ENCODE results near the gene EZH1. TPM values are rescaled to one million over a fixed set of nuclear protein-coding genes. Genes with fewer than 3 reads are reported as not detected.

Gene EZH1
- total and polyA plus RNA-seq, 10 of the 15 experiments (the other 5 are each of a cell fraction or from before 2014, with no cell fraction given), result 6.1 to 43.3 (median 16.8) TPM

DNA sequence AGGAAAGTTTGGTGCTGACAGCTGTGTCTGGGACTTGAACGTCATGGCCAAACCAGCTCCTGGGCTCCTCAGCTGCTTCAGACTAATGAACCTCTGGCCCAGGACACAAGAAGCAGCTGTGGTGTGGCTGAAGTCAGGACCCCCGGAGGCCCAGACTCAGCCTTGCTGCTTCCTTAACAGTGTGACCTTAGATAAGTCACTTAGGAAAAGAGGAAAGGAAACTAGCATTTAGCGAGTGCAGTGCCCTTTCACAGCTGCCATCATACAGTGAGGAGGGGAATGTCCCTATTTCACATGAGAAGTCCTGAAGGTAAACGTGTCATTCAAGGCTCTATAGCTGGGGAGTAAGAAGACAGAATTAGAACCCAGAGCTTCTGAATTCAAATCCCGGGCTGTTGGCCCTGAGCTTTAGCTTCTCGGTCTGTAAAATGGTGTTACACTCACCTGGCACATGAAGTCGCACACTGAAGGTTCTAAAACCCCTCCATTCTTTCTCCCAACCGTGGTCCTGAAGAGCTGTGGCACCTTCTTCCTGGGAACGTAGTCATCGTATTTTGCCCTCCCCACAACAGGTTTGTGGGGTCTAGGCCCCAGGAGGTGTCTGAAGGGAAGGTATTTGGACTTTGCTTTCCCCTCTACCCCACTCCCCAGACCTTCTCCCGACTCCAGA lies 15.3 kb upstream of the EZH1 start (continued):
- TF ChIP-seq, protein P1, sequence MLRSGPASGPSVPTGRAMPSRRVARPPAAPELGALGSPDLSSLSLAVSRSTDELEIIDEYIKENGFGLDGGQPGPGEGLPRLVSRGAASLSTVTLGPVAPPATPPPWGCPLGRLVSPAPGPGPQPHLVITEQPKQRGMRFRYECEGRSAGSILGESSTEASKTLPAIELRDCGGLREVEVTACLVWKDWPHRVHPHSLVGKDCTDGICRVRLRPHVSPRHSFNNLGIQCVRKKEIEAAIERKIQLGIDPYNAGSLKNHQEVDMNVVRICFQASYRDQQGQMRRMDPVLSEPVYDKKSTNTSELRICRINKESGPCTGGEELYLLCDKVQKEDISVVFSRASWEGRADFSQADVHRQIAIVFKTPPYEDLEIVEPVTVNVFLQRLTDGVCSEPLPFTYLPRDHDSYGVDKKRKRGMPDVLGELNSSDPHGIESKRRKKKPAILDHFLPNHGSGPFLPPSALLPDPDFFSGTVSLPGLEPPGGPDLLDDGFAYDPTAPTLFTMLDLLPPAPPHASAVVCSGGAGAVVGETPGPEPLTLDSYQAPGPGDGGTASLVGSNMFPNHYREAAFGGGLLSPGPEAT (IDR thresholded peaks at IDR 0.05; ENCODE audit: low read depth), result peak; percentile 44; the same call in 1 of the 2 replicates
- TF ChIP-seq, protein P2, sequence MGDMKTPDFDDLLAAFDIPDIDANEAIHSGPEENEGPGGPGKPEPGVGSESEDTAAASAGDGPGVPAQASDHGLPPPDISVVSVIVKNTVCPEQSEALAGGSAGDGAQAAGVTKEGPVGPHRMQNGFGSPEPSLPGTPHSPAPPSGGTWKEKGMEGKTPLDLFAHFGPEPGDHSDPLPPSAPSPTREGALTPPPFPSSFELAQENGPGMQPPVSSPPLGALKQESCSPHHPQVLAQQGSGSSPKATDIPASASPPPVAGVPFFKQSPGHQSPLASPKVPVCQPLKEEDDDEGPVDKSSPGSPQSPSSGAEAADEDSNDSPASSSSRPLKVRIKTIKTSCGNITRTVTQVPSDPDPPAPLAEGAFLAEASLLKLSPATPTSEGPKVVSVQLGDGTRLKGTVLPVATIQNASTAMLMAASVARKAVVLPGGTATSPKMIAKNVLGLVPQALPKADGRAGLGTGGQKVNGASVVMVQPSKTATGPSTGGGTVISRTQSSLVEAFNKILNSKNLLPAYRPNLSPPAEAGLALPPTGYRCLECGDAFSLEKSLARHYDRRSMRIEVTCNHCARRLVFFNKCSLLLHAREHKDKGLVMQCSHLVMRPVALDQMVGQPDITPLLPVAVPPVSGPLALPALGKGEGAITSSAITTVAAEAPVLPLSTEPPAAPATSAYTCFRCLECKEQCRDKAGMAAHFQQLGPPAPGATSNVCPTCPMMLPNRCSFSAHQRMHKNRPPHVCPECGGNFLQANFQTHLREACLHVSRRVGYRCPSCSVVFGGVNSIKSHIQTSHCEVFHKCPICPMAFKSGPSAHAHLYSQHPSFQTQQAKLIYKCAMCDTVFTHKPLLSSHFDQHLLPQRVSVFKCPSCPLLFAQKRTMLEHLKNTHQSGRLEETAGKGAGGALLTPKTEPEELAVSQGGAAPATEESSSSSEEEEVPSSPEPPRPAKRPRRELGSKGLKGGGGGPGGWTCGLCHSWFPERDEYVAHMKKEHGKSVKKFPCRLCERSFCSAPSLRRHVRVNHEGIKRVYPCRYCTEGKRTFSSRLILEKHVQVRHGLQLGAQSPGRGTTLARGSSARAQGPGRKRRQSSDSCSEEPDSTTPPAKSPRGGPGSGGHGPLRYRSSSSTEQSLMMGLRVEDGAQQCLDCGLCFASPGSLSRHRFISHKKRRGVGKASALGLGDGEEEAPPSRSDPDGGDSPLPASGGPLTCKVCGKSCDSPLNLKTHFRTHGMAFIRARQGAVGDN (IDR thresholded peaks at IDR 0.05), result no peak
- no peak for TF ChIP-seq FOXK2 (IDR thresholded peaks at IDR 0.05)
- TF ChIP-seq SIX5 (IDR thresholded peaks at IDR 0.05; ENCODE audit: low read depth, low read length, severe bottlenecking), result no peak
- TF ChIP-seq, protein P3, sequence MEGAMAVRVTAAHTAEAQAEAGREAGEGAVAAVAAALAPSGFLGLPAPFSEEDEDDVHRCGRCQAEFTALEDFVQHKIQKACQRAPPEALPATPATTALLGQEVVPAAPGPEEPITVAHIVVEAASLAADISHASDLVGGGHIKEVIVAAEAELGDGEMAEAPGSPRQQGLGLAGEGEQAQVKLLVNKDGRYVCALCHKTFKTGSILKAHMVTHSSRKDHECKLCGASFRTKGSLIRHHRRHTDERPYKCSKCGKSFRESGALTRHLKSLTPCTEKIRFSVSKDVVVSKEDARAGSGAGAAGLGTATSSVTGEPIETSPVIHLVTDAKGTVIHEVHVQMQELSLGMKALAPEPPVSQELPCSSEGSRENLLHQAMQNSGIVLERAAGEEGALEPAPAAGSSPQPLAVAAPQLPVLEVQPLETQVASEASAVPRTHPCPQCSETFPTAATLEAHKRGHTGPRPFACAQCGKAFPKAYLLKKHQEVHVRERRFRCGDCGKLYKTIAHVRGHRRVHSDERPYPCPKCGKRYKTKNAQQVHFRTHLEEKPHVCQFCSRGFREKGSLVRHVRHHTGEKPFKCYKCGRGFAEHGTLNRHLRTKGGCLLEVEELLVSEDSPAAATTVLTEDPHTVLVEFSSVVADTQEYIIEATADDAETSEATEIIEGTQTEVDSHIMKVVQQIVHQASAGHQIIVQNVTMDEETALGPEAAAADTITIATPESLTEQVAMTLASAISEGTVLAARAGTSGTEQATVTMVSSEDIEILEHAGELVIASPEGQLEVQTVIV (IDR thresholded peaks at IDR 0.05; ENCODE audit: borderline replicate concordance, partially characterized antibody), result no peak
- no peak for TF ChIP-seq RAD21 (IDR thresholded peaks at IDR 0.05; ENCODE audit: insufficient read depth, low read depth, low read length)
- TF ChIP-seq CREB1 (IDR thresholded peaks at IDR 0.05; ENCODE audit: low read depth), result no peak
- no peak for TF ChIP-seq NR2C2 (IDR thresholded peaks at IDR 0.05; ENCODE audit: borderline replicate concordance, control insufficient read depth, insufficient read length, low read depth)
- TF ChIP-seq HCFC1 (IDR thresholded peaks at IDR 0.05; ENCODE audit: low read length), result no peak
- no peak for TF ChIP-seq PAX8 (IDR thresholded peaks at IDR 0.05)
- TF ChIP-seq DPF2 (IDR thresholded peaks at IDR 0.05), result peak; percentile 53; the same call in 1 of the 2 replicates
- TF ChIP-seq LARP7 (IDR thresholded peaks at IDR 0.05), result no peak
- TF ChIP-seq TARDBP (IDR thresholded peaks at IDR 0.05; ENCODE audit: borderline replicate concordance), result no peak
- TF ChIP-seq, protein P4, sequence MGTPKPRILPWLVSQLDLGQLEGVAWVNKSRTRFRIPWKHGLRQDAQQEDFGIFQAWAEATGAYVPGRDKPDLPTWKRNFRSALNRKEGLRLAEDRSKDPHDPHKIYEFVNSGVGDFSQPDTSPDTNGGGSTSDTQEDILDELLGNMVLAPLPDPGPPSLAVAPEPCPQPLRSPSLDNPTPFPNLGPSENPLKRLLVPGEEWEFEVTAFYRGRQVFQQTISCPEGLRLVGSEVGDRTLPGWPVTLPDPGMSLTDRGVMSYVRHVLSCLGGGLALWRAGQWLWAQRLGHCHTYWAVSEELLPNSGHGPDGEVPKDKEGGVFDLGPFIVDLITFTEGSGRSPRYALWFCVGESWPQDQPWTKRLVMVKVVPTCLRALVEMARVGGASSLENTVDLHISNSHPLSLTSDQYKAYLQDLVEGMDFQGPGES (IDR thresholded peaks at IDR 0.05), result no peak
- TF ChIP-seq STAT1 (conservative IDR thresholded peaks at IDR 0.05), result no peak
- no peak for TF ChIP-seq PAX5 (IDR thresholded peaks at IDR 0.05; ENCODE audit: borderline replicate concordance, low read depth, low read length)
- TF ChIP-seq, protein P5, sequence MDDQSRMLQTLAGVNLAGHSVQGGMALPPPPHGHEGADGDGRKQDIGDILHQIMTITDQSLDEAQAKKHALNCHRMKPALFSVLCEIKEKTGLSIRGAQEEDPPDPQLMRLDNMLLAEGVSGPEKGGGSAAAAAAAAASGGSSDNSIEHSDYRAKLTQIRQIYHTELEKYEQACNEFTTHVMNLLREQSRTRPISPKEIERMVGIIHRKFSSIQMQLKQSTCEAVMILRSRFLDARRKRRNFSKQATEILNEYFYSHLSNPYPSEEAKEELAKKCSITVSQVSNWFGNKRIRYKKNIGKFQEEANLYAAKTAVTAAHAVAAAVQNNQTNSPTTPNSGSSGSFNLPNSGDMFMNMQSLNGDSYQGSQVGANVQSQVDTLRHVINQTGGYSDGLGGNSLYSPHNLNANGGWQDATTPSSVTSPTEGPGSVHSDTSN (IDR thresholded peaks at IDR 0.05; ENCODE audit: insufficient replicate concordance, low read depth, low read length), result no peak
- TF ChIP-seq CEBPB (IDR thresholded peaks at IDR 0.05; ENCODE audit: borderline replicate concordance in 1 of 2, low read depth in 2 of 2, low read length in 2 of 2), result no peak
- no peak for TF ChIP-seq GABPA (IDR thresholded peaks at IDR 0.05; ENCODE audit: low read depth)

All from GM12878 (cell line).